IPS DF 4.7 (cell line): Measurements from ENCODE around the gene ATP6V1G1.
"Not testable (repeated sequence)": the region's sequence is repeated elsewhere in the genome, so short reads cannot be mapped to it uniquely, and the experiment has no call there.

Experiments used
- DNase-seq: peaks from one replicate; pipeline ENCODE4 v3.0.0-alpha.2; 2013; ENCODE audit warnings: low spot score; ENCODE audit errors: extremely low read depth

ATP6V1G1 gene

GRCh38 chr9:114578134-114578533 is 9.4 kb upstream of the ATP6V1G1 start:
- DNase-seq = not testable (repeated sequence)

GRCh38 chr9:114580609-114581193 is 6.9 kb upstream of the ATP6V1G1 start:
- no peak for DNase-seq

GRCh38 chr9:114583371-114584155 is 4.0 kb upstream of the ATP6V1G1 start:
- DNase-seq = peak; percentile 91

- no peak for DNase-seq
Observed at GRCh38 chr9:114588210-114588609, 641 bp downstream of the ATP6V1G1 start.

GRCh38 chr9:114588651-114589526 is 1.3 kb downstream of the ATP6V1G1 start:
- no peak for DNase-seq

DNA sequence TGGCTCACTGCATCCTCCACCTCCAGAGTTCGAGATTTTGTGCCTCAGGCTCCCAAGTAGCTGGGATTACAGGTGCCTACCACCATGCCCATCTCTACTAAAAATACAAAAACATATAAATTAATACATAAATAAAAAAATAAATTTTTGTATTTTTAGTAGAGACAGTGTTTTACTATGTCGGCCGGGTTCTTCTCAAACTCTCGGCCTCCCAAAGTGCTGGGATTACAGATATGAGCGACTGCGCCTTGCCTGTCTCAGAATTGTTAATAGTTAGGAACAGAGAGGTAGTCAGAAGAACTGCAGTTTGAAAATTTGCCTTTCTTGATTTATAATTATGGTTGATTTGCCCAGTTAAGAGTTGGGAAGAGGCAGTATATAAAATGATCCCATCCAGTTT is 2.8 kb downstream of the ATP6V1G1 start:
- DNase-seq = no peak

GRCh38 chr9:114591291-114591787 is 3.8 kb downstream of the ATP6V1G1 start:
- DNase-seq = no peak

DNA sequence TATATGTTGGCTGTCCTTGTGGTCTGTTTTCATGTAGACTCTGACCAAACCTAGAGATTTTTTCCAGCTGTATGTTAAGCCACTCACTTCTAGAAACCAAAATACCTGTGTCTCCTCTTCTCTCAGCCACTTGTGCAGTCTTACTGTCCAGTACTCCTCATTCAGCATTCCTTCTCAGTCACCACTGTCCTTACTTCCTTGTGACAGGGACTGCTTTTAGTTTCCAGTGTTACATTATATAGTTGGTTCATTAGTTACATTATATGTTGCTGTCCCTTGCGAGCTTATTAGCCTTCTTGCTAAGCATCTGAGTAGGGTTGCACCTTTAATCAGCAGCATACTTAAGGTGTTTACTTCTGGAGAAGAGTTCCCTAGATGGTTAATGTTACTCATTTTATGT is 4.3 kb downstream of the ATP6V1G1 start:
- DNase-seq = no peak

- DNase-seq = no peak
Observed at GRCh38 chr9:114592356-114592755, 4.8 kb downstream of the ATP6V1G1 start.

DNA sequence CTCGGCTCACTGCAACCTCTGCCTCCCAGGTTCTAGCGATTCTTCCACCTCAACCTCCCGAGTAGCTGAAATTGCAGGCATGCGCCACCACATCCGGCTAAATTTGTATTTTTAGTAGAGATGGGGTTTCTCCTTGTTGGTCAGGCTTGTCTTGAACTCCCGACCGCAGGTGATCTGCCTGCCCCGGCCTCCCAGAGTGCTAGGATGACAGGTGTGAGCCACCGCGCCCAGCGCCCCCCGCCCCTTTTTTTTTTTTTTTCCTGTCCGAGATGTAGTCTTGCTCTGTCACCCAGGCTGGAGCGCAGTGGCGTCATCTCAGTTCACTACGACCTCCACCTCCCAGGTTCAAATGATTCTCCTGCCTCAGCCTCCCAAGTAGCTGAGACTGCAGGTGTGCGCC is 6.6 kb downstream of the ATP6V1G1 start:
- no peak for DNase-seq

DNA sequence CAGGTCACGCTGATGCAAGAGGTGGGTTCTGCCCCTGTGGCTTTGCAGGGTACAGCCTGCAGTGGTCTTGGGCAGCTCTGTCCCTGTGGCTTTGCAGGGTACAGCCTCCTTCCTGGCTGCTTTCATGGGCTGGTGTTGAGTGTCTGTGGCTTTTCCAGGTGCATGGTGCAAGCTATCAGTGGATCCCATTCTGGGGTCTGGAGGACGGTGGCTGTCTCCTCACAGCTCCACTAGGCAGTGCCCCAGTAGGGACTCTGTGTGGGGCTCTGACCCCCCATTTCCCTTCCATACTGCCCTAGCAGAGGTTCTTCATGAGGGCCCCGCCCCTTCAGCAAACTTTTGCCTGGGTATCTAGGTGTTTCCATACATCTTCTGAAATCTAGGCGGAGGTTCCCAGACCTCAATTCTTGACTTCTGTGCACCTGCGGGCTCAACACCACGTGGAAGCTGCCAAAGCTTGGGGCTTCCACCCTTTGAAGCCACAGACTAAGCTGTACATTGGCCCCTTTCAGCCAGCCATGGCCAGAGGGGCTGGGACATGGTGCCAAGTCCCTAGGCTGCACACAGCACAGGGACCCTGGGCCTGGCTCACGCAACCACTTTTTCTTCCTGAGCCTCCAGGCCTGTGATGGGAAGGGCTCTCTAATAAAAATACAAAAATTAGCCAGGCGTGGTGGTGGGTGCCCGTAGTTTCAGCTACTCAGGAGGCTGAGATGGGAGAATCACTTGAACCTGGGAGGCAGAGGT is 13.1 kb downstream of the ATP6V1G1 start:
- not testable (repeated sequence) for DNase-seq

DNA sequence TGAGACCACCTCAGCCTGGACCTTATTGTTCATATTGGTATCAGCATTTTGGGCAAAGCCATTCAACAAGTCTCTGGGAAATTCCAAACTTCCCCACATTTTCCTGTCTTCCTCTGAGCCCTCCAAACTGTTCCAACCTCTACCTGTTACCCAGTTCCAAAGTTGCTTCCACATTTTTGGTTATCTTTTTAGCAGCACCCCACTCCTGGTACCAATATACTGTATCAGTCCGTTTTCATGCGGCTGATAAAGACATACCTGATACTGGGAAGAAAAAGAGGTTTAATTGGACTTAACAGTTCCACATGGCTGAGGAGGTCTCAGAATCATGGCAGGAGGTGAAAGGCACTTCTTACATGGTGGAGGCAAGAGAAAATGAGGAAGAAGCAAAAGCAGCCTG is 14.2 kb downstream of the ATP6V1G1 start:
- DNase-seq = not testable (repeated sequence)

- no peak for DNase-seq
Observed at GRCh38 chr9:114602620-114603019, 15.1 kb downstream of the ATP6V1G1 start.

DNA sequence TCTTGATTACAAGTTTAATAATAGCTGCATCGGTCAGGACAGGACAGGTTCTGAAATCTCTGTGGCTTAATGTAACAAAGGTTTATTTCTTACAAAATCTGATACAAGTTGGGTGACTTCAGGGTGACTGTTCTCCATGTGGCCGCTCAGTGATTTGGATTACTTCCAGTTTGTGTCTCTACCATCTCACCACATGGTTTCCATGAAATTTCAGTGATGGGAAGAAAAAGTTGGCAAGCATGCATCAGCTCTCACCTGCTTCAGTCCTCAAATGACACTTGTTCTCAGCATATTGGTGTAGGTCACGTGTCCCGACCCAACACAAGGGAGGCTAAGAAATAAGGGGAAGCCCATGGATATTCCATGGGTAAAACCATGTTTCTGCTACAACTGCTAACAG is 15.7 kb downstream of the ATP6V1G1 start:
- DNase-seq = no peak

DNA sequence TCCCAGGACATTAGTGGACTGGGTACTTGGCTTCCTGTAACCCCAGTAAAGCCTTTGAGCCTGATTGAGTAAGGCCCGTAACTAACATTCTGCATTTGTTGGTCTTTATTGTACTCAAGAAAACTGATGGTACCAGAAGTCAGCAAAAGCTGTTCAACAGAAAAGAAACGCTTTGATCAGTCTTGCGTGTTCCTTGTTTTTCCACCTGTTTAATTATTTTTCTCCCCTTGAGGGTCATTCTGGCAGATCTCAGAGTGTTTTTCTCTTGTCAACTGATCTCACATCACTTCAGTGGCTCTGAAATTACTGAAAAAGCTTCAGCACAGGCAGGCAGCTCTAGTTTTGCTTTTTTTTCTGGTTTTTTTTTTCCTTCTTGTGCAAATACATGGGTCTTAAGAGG is 17.4 kb downstream of the ATP6V1G1 start:
- DNase-seq = no peak

- no peak for DNase-seq
Observed at GRCh38 chr9:114606068-114606467, 18.5 kb downstream of the ATP6V1G1 start.

DNA sequence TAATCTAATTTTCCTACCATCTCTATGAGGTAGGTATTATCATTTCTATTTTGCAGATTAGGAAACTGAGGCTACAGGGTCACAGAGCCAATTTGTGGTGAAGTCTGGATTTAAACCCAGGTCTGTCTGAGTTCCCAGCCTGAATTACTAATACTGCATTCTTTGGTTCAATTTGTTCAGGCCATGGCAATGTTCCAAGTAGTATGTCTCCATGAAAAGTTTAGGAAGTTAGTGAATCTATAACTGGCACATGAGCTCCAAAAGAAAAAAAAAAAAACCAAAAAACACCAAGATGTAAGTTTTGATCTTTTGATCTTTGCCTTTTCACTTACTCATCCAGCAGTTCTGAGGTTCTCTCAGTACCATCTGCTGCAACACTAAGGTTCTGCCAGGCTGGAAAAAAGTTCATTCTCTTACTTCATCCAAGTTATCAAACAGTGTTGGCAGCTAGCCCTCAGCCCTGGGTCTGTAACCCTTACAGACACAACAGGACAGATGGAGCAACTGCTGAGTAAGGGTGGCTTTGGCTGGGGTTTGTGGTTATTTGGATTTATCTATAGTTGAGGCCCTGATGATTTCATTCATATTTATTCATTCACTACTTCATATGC is 19.1 kb downstream of the ATP6V1G1 start:
- DNase-seq = no peak

DNA sequence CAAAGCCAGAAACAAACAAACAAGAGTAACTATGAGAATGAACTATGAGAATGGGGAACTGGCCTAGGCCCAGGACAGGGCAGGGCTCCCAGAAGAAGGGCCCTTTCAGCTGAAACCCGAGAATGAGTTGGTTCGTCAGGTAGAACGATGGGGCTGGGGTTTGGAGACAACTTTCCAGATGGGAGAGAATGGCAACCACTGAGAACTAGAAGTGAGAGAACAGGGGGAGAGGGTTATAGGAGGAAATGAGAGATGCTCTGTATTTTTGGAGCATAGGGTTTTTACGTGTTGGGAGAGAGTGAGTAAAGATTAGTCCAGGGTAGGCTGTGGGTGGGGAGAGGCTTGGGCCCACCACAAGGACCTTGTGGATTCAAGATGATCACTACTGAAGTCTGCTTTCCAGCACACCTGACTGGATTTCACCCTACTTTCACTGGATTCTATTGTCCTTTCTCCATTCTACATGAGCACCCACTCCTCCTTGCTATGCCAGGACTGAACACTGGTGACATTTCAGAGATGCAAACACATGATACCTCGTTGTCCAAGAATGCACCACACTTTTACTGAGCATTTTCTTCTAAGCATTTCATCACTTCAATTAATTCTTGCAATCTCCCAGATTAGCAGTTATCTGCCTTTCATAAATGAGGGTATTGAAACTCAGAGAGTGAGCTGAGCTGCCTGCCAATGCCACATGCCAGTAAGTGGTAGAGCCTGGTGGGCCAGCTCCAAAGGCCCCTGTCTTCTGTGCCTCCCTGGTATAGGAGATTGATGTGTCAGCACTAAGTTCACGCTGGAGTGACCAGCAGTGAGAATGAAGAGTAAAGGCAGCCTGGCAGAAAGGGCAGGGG is 20.3 kb downstream of the ATP6V1G1 start:
- DNase-seq = no peak

DNA sequence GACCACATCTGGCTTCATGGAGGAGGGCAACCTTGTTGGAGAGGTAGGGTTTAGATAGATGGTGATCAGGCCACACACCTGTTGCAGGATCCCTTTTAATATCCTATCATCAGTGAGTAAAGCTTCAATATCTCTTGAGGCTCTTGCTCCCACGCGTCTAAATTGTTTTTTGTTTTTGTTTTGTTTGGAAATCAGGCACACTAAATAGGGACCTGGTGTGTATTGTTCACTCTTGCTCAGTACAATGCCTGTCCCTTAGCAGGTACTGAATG is 20.9 kb downstream of the ATP6V1G1 start:
- no peak for DNase-seq
